Bone marrow (tissue), 2 donors: ENCODE results near the gene TAX1BP3.

Experiments
- DNase-seq, 2 donors: peaks; one replicate each; lab custom pipeline; 2025; lab: John Stamatoyannopoulos, UW

TAX1BP3 gene

DNA sequence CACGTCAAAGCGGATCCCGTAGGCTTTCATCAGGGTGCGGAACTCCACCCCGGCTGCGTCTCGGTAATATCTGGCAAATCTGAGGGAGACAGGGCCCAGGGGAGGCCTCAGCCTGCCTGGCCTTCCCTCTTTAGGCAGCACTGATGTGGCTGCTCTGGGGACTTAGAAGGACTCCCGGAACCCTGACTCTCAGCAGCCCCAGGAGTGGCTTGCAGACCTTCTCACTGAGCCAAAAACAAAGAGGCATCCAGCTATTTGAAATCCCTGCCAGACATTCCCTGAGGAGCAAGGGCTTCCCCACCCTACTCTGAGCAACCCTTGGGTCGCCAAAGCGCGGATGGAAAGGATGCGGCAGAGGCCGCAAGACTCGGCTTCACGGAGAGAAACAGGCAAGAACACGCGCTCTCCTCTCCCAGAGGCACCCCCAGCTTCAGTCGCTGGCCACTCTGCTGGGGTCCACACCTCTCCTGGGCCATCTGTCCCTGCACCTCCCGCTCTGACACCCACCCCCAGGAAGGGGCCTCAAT, 19.7 kb upstream of the TAX1BP3 start:
- no peak for DNase-seq

DNA sequence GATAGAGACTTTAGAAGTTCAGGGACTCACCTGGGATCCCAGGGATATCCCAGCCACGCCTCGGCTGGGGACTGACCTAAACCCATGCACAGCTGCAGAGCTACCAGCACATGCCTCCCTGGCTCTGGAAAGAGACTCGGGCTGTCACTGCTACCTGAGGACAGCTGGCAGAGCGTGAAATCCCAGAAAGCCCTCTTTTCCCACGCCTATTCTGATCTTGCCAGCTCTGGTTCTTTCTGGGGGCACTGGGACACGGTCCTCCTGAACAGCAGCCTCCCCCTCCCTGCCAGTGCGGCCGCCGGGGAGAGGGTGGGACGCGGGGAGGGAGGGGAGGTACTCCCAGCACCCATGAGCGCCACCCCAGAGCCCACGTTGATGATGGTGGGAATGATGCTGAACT, 16.8 kb upstream of the TAX1BP3 start:
- no peak for DNase-seq

DNA sequence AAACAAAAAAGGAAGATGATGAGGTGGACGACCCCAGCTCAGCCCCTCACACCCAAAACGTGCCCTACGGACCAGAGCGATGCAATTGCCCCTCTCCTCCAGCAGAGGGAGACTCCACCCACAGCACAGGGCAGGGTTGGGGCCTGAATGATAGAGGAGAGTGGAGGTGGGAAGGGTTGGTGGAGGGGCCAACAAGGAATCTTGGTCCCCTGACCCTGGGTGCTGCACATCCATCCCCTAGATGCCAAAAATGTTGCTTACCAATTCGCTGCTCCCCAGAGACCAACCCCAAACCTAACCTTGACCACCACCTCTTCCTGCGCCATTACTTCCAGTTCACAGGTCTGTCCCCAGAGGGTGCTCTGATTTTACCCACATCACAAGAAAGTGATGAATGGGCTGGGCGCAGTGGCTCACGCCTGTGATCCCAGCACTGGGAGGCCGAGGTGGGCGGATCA, 14.7 kb upstream of the TAX1BP3 start:
- peak; percentile 20 to 27 for DNase-seq

DNA sequence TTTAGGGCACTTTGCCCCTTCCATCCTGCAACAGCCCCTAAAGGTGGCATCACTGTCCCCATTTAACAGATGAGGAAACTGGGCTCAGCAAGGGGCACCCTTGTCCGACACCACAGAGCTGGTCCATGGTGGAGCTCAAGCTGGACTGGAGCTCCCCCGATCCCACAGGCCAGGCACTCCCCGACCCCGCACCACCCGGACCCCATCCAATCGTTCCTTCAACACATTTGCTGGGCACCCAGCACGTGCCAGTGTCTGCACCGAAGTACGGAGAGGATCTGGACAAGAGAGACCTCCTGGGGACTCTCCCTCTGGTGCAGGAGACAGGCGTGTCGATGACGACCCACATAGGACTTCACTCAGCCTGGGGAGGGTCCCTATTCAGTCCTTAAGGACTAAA, 13.7 kb upstream of the TAX1BP3 start:
- DNase-seq = no peak

DNA sequence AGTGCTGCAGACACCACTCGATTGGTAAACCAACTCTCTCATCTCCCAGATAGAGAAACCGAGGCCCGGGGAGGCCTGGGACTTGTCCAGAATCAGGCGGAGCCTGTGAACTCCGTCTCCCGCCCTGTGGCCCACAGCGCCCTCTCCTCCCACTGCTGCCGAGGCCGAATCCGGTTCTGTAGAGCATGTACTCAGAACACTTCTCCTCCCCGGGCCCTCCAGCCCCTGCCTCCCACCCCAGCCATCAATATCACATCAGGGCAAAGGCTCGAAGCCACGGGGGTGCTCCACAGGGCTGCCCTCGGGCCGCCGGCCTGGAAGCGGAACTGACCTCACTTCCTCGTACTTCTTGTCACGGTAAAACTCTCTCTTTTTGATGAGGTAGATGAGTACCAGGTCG, 13.2 kb upstream of the TAX1BP3 start:
- no peak for DNase-seq

DNA sequence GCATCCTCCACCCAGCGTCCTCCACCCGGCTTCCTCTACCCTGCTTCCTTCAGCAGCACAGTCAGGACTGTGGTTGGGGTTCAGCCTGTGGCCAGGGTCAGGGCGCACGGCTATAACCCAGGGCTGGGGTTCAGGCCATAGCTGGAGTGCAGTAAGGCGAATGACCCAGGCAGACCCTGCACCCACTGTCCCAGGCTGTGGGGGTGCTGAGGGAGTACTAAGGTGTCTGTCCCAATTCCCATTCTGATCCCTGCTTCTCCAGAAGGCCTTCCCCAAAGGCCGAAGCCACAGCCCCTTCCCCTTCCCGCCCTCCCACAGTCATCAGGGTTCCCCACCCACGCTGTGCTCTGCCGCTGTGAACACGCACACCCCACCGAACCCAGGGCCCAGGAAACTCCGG, 12.7 kb upstream of the TAX1BP3 start:
- no peak for DNase-seq

DNA sequence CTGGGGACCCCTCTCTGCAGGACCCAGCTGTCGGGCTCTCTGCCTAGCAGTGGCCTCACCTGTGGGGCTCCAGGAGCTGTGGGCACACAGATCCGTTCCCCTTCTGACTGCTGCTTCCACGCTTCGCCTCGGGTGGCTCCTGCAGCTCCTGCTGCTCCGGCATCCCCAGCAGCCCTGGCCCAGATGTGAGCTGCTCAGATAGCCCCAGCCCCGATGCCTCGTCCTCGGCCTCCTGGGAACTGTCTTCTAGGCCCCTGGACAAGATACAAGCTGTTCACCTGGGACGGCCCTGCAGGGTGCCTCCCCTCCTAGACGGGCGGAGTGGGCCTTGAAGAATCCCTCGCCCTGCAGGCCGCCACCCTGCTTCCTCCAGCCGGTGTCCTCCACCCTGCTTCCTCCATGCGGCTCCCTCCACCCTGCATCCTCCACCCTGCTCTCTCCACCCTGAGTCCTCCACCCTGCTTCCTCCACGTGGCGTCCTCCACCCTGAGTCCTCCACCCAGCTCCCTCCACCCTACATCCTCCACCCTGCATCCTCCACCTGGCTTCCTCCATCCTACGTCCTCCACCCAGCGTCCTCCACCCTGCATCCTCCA, 11.3 kb upstream of the TAX1BP3 start:
- no peak for DNase-seq

DNA sequence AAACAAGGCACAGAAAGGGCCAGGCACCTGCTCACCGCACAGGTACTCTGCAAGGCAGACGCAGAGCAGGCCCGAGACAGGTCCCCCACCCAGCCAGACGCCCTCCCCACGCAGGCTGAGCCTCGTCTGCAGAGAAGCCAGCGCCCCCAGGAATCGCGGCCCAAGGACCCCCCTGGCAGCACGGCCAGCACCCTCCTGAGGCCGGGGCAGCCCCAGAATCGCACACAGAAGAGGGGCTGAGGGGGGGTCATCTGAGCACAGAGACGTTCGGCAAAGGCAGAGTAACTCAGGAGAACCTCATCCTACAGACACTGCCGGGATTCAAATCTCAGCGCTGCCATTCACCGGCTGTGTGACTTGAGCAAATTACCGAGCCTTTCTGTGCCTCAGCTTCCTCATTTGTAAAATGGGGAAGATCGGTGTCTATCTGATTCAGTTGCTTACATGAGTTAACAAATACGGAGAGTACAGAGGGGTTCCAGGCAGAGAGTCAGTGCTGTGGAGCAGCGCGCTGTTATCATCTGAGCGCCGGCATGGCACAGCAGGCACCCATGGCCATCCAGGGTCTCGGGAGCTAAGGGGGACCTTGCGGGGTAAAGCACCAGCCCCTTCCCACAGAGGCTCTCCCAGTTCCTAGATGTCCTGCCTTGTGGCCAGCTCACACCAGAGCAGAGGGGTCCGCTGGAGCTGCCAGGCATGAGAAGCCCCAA, 10.6 kb upstream of the TAX1BP3 start:
- DNase-seq = no peak

DNA sequence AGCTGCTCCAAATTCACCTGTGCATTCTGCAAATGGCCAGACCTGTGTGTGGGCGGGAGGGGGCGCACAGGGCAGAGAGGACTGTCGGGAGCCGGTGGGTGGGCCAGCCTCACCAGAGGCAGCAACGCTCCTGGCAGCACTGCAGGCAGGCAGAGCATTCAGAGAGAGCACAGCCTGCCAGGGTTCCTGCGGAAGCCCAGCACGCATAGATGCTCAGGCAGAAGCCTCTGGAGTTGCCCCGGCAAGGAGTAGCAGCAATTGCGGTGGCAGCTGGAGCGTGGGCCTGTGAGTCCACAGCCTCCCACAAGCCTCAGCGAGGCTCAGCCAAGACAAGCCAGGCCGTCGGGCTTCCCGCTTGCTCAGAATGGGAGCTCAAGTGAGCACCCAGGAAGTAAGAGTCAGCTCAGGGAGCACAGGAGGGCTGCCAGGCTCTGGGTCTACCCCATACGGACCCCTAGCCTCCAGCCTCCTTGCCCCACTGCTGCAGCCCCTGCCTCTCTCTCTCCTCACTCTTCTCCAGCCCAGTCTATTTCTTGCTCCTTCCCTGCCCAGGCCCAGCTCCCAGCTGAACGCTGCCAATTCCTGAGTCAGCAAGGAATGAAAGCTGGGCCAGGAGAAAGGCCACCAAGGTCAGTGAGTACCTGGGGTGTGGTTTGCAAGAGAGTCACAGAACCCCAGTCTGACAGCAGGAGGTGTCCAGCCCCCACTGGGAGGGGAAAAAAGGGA, 9.9 kb upstream of the TAX1BP3 start:
- no peak for DNase-seq

DNA sequence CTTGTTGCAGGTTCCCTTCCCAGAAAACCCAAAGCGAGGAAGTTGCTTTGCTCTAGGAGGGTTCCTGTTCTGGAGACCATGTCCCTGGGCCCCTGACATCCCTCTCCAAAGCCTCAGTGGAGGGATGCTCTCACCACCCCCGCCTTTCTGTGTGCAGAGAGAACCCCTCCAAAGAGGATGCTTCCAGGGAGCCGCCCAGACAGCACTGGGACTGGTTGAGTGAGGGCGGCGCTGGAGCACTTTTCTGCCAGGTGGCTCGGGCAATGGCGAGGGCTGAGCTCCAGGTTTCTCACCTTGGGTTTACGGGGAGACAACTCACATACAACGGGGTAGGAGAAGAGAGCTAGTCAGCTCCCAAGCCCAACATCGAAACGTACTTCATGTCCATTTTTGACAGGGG, 7.5 kb upstream of the TAX1BP3 start:
- DNase-seq = no peak

DNA sequence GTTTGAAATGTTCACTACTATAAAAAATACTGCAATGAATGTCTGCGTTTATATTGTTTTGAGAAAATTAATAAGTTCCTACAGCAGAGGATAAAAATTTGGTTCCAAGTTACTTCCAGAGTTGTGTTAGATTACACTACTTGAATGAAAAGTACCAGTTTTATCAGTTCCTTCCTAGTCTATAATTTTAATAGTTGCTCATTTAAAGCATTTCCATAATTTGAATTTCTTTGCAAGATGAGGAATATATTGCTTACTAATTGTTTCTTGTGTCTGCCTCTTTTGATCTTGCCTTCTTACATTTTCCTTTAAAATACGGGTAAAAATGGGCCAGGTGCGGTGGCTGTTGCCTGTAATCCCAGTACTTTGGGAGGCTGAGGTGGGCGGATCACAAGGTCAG, 4.2 kb upstream of the TAX1BP3 start:
- DNase-seq = no peak

DNA sequence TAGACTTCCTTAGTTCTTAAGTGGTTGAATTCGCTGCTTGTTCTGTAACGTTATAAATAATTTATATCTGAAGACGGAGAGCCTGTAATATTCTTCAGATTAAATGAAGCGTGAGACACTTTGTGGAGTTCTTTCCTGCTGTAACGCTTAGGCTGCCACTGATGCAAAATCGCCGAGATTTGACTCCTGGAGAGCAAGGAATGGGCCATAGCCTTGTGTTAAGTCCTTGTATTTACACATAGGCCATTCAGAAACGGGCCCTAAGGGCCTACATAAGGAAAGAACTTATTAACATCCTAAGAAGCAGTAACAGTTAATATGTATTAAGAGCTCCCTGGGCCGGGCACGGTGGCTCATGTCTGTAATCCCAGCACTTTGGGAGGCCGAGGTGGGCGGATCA, 1.2 kb upstream of the TAX1BP3 start:
- DNase-seq = no peak

DNA sequence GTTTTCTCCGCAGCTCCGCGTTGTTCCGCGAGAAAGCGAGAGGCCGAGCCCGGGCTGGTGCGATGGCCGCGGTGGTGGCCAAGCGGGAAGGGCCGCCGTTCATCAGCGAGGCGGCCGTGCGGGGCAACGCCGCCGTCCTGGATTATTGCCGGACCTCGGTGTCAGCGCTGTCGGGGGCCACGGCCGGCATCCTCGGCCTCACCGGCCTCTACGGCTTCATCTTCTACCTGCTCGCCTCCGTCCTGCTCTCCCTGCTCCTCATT, 638 bp upstream of the TAX1BP3 start:
- DNase-seq = no peak

DNA sequence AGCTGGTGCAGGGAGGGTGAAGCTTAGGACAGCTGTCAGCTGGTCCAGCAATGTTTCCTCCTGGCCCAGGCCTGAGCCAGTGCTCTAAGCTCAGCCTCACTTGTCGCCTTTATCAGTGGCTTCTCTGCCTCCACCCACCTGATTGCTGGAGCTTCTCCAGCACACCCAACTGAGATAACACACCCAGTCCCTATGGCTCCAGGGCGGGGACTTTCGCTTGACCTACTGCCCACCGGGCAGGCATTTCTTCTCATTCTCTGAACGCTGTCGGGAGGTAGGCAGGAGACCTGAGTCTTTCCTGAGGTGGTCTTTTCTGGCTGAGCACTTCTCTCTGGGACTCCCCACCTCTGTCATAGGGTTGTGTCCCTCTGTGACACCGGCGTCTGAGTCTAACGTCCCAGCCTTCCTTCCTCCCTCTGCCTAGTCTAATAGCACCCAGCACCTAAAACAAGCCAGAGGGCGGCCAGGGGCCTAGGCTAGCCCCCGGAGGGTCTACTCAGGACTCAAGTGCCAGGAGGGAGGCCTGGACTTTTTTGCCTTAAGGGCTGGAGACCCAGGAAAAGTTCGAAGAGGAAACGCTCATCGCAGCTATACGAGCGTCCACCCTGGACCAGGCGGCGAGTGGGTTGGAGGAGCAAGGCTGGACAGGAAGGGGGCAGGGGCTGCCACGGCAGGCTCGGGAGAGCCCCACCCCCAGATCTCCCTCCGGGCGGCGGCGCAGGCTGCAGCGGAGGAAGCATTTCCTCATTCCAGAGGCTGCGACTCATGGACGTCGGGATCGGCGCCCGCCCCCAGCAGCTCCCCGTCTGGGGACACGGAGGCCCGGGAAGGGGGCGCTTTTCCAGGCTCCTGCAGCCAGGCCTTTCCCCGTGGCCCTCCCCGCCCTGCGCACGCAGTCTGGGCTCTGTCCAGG, 756 bp downstream of the TAX1BP3 start:
- DNase-seq = no peak

DNA sequence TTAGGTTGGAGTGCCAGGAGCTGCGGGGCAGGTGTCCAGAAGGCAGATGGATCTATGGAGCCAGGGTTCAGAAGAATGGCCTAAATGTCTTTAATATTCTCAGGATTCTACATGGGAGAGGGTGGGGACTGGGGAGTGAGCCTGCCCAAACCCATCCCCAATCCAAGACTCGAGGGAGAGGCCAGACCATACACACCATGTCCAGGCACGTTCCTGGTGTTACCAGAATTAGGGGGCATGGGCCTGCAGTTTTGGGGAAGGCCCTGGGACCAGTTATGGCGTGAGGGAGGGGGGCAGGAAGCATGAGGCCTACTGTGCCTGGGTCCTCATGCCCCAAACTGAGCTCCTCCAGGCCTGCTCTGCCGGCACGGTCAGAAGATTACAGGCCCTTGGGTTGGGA, 1.9 kb downstream of the TAX1BP3 start:
- no peak for DNase-seq

DNA sequence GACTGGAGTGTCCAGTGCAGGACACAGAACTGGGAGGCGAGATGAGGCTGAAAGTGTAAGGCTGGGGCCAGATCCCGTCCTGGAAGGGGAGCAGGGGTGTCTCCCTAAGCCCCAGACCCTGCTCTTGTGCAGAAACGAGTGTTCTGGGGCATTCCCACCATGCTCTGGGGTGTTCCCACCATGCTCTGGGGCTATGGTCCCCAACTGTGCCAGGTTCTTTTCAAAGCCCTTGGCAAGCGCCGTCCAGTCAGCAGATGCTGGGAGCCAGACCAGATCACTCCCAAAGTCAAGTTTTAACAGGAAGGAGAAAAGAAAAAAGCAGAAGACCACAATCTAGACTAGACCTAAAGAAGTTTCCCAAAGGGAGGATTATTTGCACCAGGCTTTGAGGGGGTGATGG, 2.5 kb downstream of the TAX1BP3 start:
- DNase-seq = no peak

DNA sequence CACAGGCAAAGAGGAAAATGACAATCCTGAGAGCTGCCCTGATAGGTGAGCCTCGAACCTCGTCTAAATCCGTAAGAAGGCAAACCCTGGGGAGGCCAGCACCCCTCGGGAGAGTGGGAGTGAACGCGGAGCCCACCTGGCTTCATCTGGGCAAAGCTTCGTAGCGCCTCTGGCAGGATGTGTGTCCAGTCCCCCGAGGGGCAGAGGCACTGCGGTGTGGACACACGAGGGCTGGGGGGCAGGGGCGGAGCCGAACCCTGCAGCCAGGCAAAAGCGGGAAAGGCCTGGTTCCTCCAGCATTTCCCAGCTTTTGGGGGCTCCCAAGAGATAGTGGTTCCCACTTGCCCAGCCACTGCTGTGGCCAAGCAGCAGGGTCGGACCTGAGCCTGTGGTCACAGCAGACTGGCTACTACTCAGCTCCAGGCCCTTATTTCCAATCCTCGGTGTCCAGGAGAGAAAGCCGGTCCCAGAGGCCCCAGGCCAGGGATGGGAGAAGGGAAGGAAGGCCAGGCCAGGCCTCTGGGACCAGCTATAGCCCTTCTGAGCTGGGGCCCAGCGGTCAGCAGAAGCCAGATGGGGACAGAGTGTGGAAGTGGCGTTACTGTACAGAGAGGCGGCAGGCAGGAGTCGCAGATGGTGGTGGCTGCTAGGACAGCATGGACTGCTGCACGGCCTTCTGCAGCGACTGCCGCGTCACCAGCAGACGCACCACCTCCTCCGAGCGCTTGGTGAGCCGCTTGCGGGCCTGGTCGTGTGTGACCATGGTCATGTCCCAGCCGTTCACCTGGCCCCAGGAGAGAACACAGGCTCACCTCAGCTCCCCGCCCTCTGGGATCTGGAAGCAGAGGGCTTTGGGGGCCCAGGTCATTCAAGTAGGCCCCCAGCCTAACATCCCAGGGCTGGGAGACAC, 5.0 kb downstream of the TAX1BP3 start:
- no peak for DNase-seq

DNA sequence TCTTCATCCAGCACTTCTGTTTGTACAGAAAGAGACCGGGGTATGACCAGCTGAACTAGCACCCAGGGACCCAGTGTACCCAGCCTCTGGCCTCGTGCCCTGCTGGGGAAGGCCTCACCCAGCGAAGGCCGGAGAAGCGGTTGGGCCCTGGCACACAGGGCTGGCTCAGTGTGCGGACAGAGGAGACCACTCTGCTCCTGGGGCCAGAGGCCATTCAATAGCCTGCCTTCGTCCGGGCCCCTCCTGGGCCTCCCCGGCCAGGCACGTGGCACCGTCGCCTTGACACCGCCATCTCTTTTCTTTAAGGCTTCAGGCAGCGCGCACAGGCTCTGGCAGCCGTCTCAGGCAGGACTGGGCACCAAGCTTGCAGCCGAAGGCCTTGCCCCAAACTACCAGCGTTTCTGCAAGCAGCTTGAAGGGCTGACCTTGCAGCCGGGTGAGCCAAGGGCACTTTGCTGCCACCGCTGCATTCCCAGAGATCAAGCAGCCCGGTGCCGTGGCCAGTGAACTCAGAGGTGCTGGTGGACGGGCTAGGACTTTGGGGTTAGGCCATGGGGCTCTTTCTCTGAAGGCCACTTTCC, 8.0 kb downstream of the TAX1BP3 start:
- no peak for DNase-seq

DNA sequence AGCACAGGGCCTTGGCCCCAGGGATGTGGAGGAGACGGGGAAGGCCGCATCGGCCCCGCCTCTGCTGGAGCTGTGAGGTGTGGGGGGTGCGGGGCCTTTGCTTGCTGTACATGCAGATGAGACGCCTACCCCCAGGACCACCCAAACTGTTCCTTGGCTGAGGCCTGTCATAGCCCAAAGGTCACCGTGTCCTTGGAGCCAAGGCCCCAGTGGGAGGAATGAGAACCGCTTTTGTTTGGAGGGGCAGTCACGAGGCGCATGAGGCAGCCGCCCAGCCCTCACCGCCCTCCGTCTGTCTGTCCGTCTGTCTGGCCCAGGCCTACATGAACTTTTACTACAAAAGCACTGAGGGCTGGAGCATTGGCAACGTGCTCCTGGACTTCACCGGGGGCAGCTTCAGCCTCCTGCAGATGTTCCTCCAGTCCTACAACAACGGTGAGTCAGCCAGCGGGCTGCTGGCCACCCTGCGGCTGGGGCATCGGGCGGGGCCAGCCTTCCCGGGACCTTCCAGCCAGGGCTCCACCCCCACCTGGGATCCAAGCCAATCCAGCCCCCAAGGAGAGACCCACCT, 8.8 kb downstream of the TAX1BP3 start:
- DNase-seq = no peak

DNA sequence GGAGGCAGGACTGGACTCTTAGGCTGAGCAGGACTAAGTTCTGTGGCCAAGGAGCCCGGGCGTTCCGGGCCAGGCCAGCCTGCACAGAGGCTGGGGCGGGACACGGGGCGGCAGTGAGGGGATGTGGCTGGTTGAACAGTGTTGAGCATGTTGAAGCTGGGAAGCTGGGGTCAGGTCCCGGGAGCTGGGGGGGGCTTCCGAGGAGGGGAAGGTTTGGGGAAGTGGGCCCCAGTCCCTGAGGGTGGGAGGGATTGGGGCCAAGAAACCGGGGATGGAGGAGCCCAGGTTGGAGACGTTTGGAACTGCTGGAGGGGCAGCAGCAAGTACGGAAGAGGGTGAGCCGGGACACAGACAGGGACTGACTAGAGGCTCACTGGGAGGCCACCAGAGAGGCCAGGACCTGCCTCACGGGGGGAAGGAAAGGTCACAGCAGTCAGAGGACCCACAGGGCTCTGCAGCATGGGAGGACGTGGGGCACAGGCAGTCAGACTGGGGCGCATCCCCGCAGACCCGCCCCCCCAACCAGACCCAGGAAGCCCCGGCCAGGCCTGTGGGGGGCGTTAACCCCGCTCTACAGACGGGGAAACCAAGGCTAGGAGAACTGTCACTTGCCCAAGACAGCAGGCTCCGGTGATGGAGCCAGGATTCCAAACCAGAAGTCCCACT, 9.5 kb downstream of the TAX1BP3 start:
- DNase-seq = no peak
